ENCODE data around the gene SNRPB. TPM values are rescaled to one million over a fixed set of nuclear protein-coding genes. Genes with fewer than 3 reads are reported as not detected.

SNRPB gene
- total RNA-seq, 1 experiment from 2014 or later: 539 TPM

DNA sequence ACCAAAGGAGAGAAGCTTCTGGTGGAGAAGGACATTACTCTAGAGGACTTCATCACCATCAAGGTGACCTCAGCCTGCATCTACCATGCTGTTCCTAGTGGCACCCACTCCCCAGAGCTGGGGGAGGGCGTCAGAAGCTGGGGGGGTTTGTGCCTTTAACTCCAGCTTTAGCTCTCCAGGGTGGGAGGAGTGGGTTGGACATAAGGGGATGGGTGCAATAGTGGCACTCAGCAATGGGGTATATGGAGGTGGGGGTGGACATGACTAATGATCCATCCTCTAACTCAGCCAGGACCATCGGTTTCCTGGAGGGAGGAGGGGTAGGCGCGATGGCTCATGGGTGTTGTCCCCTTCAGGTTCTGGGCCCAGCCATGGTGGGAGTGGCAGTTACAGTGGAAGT, 40.1 kb downstream of the SNRPB start (continued):
- TF ChIP-seq ZNF281 (CRISPR knock-in tag; IDR thresholded peaks at IDR 0.05) (no peak), FOXJ3 (CRISPR knock-in tag; IDR thresholded peaks at IDR 0.05; ENCODE audit: borderline replicate concordance) (no peak), RORB (CRISPR knock-in tag; IDR thresholded peaks at IDR 0.05) (no peak)

- TF ChIP-seq TCF7 (CRISPR knock-in tag; IDR thresholded peaks at IDR 0.05; ENCODE audit: low read depth) (no peak), ETV6 (CRISPR knock-in tag; IDR thresholded peaks at IDR 0.05) (no peak), GRHL2 (CRISPR knock-in tag; IDR thresholded peaks at IDR 0.05; ENCODE audit: insufficient replicate concordance, severe bottlenecking) (no peak), ZNF121 (CRISPR knock-in tag; IDR thresholded peaks at IDR 0.05) (no peak), RELA (CRISPR knock-in tag; IDR thresholded peaks at IDR 0.05; ENCODE audit: borderline replicate concordance) (no peak), SOX15 (CRISPR knock-in tag; IDR thresholded peaks at IDR 0.05) (no peak), SMAD4 (CRISPR knock-in tag; IDR thresholded peaks at IDR 0.05) (no peak), ATF6 (CRISPR knock-in tag; IDR thresholded peaks at IDR 0.05) (no peak), EMX1 (CRISPR knock-in tag; IDR thresholded peaks at IDR 0.05) (no peak), IRF1 (CRISPR knock-in tag; IDR thresholded peaks at IDR 0.05) (no peak), HMGA2 (CRISPR knock-in tag; IDR thresholded peaks at IDR 0.05) (no peak), OVOL2 (CRISPR knock-in tag; IDR thresholded peaks at IDR 0.05; ENCODE audit: borderline replicate concordance) (no peak), E2F4 (CRISPR knock-in tag; IDR thresholded peaks at IDR 0.05; ENCODE audit: borderline replicate concordance, low read depth) (no peak), USF2 (CRISPR knock-in tag; IDR thresholded peaks at IDR 0.05) (no peak), ELF4 (CRISPR knock-in tag; IDR thresholded peaks at IDR 0.05; ENCODE audit: low read depth) (no peak), GABPB1 (CRISPR knock-in tag; IDR thresholded peaks at IDR 0.05) (no peak), ATF3 (CRISPR knock-in tag; conservative IDR thresholded peaks at IDR 0.05) (no peak)
- TF ChIP-seq, protein P1, sequence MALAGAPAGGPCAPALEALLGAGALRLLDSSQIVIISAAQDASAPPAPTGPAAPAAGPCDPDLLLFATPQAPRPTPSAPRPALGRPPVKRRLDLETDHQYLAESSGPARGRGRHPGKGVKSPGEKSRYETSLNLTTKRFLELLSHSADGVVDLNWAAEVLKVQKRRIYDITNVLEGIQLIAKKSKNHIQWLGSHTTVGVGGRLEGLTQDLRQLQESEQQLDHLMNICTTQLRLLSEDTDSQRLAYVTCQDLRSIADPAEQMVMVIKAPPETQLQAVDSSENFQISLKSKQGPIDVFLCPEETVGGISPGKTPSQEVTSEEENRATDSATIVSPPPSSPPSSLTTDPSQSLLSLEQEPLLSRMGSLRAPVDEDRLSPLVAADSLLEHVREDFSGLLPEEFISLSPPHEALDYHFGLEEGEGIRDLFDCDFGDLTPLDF (CRISPR knock-in tag; IDR thresholded peaks at IDR 0.05): no peak
- TF ChIP-seq, protein P2, sequence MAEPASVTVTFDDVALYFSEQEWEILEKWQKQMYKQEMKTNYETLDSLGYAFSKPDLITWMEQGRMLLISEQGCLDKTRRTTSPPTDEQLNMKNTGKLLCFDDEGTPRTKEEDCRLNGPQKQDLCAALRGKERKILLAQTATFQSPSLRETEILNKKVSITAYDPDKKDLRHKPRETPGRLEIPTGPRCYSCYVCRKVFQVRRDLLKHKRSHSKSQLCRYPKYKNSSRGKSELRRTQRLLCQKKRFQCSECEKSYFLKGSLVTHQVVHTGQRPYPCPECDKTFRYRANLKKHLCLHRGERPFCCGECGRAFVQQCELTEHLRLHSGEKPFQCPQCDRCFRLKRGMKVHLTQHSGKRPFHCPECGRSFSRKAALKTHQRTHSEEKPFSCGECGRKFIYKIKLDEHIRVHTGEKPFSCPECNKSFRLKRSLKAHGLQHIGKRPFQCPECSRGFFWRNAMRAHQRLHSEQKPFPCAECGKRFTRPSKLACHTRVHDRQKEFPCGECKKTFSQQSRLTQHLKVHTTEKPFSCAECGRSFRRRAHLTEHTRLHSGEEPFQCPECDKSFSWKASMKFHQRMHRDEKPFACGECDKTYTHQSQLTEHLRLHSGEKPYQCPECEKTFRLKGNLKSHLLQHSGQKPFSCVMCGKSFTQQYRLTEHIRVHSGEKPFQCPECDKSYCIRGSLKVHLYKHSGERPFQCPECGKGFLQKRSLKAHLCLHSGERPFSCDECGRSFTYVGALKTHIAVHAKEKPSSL (CRISPR knock-in tag; conservative IDR thresholded peaks at IDR 0.05): no peak
- TF ChIP-seq, protein P3, sequence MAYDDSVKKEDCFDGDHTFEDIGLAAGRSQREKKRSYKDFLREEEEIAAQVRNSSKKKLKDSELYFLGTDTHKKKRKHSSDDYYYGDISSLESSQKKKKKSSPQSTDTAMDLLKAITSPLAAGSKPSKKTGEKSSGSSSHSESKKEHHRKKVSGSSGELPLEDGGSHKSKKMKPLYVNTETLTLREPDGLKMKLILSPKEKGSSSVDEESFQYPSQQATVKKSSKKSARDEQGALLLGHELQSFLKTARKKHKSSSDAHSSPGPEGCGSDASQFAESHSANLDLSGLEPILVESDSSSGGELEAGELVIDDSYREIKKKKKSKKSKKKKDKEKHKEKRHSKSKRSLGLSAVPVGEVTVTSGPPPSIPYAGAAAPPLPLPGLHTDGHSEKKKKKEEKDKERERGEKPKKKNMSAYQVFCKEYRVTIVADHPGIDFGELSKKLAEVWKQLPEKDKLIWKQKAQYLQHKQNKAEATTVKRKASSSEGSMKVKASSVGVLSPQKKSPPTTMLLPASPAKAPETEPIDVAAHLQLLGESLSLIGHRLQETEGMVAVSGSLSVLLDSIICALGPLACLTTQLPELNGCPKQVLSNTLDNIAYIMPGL (CRISPR knock-in tag; IDR thresholded peaks at IDR 0.05): no peak
- H3K9me3 Mint-ChIP-seq: no peaks in the 10 kb centered on the region
- no peaks in the 10 kb centered on the region for H3K4me1 Mint-ChIP-seq
- ChIA-PET CTCF (no interaction called here), POLR2A (no interaction called here)
- no peak overlapping the region for H3K27ac Mint-ChIP-seq
- no peak overlapping the region for H3K4me3 Mint-ChIP-seq
- H3K36me3 Mint-ChIP-seq: no peaks in the 10 kb centered on the region
- DNase-seq (ENCODE audit: low spot score) (no peak), ATAC-seq (no peak)
- no peaks in the 10 kb centered on the region for H3K27me3 Mint-ChIP-seq (ENCODE audit: low read depth)
Observed at GRCh38 chr20:2429051-2429450, 41.5 kb downstream of the SNRPB start.
